Ascending aorta (tissue), 2 donors: ENCODE results near the gene RTKN2. TPM values are rescaled to one million over a fixed set of nuclear protein-coding genes. Genes with fewer than 3 reads are reported as not detected.

ENCODE experiments used
- DNase-seq, 2 donors: peaks; one replicate each; pipeline ENCODE4 v3.0.0-alpha.2; 2019; ENCODE audit warnings: low spot score in 2 of 2
- H3K27ac ChIP-seq, 2 donors: fragments of 200-600 bp; sonication (generic); one replicate each; pipeline ENCODE4 v1.5.1; 2016 to 2017; ENCODE audit warnings: mild to moderate bottlenecking in 1 of 2
- H3K27me3 ChIP-seq: fragments of 200-600 bp; sonication (generic); one replicate; pipeline ENCODE4 v1.5.1; 2017
- H3K36me3 ChIP-seq, 2 donors: fragments of 200-600 bp; sonication (generic); one replicate each; pipeline ENCODE4 v1.5.1; 2016
- H3K4me1 ChIP-seq, 2 donors: fragments of 200-600 bp; sonication (generic); one replicate each; pipeline ENCODE4 v1.5.1; 2016 to 2017; ENCODE audit warnings: mild to moderate bottlenecking in 1 of 2
- H3K4me3 ChIP-seq, 2 donors: fragments of 200-600 bp; sonication (generic); one replicate each; pipeline ENCODE4 v1.5.1; 2016 to 2017; ENCODE audit warnings: mild to moderate bottlenecking in 1 of 2
- H3K9me3 ChIP-seq, 2 donors: fragments of 200-600 bp; sonication (generic); one replicate each; pipeline ENCODE4 v1.5.1; 2016
- intact Hi-C: fragments of 100-400 bp; cut with DNase I; formaldehyde crosslinking; loops from one replicate; pipeline ENCODE4 v1.15.1; 2023
- total RNA-seq: library from RNA; depleted of rRNA; stranded (reverse); fragments of >200 nt; gene quantifications from one replicate; pipeline ENCODE4 v1.1.0, GENCODE V29; 2016
- TF ChIP-seq, protein P1 (sequence below), 3 experiments: fragments of 200-600 bp in 2 of 3; fragments of 450-650 bp in 1 of 3; sonication (generic) in 2 of 3; IDR thresholded peaks; one replicate each; pipeline ENCODE4 v1.5.1; 2016 to 2019; ENCODE audit warnings: antibody characterized with exemption in 3 of 3, mild to moderate bottlenecking in 1 of 3, moderate library complexity in 1 of 3

The RTKN2 gene
- total RNA-seq, 1 donor from 2014 or later: not detected

DNA sequence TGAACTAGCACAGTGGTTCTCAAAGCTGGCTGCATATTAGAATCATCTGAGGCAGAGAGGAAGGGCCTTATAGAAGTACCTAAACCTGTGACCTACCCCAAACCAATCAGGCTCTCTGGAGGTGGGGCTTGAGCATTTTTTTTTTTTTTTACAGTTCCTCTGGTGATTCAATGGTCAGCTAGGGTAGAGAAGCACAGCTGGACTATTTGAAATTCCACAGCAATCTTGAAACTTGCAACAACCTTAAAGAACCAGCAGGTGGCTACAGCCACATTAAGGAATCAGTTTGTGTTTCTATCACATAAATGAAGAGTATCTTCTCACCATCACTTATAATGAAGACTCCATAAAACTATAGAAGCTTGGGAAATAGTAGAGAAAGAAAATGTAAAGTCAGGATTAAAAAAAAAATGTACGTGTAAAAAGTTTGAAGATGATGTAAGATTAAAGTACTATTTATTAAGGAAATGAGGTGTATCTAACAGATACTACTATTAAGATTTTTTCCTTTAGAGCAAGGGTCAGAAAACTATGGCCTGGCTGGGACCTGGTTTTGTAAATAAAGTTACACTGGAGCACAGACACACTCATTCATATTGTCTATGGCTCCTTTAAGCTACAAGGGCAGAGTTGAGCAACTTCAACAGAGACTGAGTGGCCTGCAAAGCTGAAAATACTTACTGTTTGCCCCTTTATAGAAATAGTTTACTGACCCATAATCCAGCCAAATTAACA lies 3.8 kb downstream of the RTKN2 start:
- no peaks in the 10 kb centered on the region for H3K9me3 ChIP-seq
- DNase-seq: no peak
- intact Hi-C loops: loop anchor here (5.0 to 10.0 kb wide), 3 partner anchors 102 to 550 kb away; partner anchors contain the start of gene EGR2
- H3K27ac ChIP-seq: no peak overlapping the region
- H3K27me3 ChIP-seq: no peaks in the 10 kb centered on the region
- H3K4me3 ChIP-seq: no peak overlapping the region
- H3K4me1 ChIP-seq: peaks cover 0 to 6% of the 10 kb centered on the region in 2 donors
- TF ChIP-seq, protein P1, sequence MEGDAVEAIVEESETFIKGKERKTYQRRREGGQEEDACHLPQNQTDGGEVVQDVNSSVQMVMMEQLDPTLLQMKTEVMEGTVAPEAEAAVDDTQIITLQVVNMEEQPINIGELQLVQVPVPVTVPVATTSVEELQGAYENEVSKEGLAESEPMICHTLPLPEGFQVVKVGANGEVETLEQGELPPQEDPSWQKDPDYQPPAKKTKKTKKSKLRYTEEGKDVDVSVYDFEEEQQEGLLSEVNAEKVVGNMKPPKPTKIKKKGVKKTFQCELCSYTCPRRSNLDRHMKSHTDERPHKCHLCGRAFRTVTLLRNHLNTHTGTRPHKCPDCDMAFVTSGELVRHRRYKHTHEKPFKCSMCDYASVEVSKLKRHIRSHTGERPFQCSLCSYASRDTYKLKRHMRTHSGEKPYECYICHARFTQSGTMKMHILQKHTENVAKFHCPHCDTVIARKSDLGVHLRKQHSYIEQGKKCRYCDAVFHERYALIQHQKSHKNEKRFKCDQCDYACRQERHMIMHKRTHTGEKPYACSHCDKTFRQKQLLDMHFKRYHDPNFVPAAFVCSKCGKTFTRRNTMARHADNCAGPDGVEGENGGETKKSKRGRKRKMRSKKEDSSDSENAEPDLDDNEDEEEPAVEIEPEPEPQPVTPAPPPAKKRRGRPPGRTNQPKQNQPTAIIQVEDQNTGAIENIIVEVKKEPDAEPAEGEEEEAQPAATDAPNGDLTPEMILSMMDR (IDR thresholded peaks at IDR 0.05): peak; percentile 27 to 64 (median 53)
- no peaks in the 10 kb centered on the region for H3K36me3 ChIP-seq

DNA sequence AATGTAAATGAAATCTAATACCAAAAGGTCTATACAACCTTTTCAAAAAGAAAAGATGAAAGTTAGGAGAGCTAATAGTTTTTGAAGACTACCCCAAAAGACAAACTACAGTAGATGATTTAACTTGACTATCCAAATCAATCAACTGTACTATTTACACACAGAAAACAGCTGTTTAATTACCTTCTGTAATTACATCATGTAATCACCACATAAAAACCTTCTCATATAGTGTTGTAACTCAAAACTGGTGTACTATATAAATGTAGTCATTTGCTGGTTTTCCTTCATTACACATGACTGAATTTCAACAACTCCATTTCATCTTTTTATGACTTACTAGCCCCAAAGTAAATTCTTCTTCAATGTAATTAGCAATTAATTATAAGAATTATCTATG lies 4.5 kb downstream of the RTKN2 start:
- H3K27ac ChIP-seq: no peak overlapping the region
- intact Hi-C loops: loop anchor here (10.0 kb wide), 2 partner anchors 171 to 551 kb away; partner anchors contain the start of gene EGR2
- no peaks in the 10 kb centered on the region for H3K9me3 ChIP-seq
- peaks cover 0 to 6% of the 10 kb centered on the region in 2 donors for H3K4me1 ChIP-seq
- no peak for DNase-seq
- no peaks in the 10 kb centered on the region for H3K27me3 ChIP-seq
- no peak overlapping the region for H3K4me3 ChIP-seq
- no peaks in the 10 kb centered on the region for H3K36me3 ChIP-seq
- TF ChIP-seq, protein P1 (IDR thresholded peaks at IDR 0.05): no peak

DNA sequence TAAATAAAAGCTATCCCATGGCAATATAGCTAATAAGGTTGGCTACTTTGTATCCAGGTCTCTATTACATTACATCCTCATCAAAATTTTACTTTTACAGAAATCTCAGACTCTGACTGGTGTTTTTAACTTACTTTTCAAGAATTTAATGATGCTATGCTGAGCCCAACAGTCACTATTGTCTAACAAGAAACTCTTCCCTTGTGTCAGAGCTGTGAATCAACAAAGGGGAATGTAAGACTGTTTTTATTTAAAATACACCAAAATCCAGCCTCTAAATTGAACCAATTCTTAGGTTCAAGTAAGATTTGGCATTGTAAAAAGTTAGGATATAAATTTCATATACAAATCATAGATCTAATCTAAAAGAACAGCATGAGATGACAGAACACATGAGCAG lies 7.0 kb downstream of the RTKN2 start:
- intact Hi-C loops: loop anchor here (10.0 kb wide), 2 partner anchors 173 to 553 kb away; partner anchors contain the start of gene EGR2
- no peak for DNase-seq

DNA sequence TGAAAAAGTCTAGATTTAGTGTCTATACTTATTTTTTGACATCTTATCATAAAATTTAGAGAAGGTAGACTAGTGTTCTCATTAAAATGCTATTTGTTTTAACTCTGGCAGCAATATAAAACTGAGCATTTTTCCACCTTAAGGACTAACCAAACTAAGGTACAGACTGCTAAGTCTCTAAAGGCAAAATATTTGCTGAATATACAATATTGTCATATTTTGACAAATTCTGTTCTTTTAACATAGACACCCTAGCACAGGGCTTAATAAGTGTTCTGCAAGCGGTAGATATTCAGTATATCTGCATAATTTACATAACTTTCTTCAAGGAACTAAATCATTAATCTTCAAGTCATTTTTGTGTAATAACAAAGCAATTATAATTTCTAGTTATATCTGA lies 8.6 kb downstream of the RTKN2 start:
- TF ChIP-seq, protein P1 (IDR thresholded peaks at IDR 0.05): no peak
- H3K27ac ChIP-seq: no peak overlapping the region
- intact Hi-C loops: loop anchor here (10.0 kb wide), 2 partner anchors 175 to 555 kb away; partner anchors contain the start of gene EGR2
- no peak overlapping the region for H3K4me3 ChIP-seq
- no peaks in the 10 kb centered on the region for H3K9me3 ChIP-seq
- no peaks in the 10 kb centered on the region for H3K27me3 ChIP-seq
- DNase-seq: no peak
- H3K36me3 ChIP-seq: no peaks in the 10 kb centered on the region
- no peaks in the 10 kb centered on the region for H3K4me1 ChIP-seq

More for the DNA sequence above, 7.0 kb downstream of the RTKN2 start:
- Histone ChIP-seq H3K4me1 (no peaks in the 10 kb centered on the region), H3K36me3 (no peaks in the 10 kb centered on the region), H3K9me3 (no peaks in the 10 kb centered on the region), H3K27me3 (no peaks in the 10 kb centered on the region), H3K27ac (no peak overlapping the region), H3K4me3 (no peak overlapping the region)
- TF ChIP-seq, protein P1 (IDR thresholded peaks at IDR 0.05): no peak

DNA sequence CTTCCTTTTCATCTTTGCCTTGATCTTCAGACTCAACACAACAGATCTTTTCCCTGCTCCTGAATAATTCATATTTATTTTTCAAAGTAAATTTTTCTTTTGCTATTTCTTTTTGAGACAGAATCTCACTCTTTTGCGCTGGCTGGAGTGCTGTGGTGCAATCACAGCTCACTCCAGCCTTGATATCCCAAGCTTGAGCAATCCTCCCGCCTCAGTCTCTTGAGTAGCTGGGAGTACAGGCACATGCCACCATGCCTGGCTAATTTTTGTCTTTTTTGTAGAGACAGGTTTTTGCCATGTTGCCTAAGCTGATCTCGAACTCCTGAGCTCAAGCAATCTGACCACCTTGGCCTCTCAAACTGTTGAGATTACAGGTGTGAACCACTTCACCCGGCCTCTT lies 9.2 kb downstream of the RTKN2 start:
- no peak for DNase-seq
- Histone ChIP-seq H3K27me3 (no peaks in the 10 kb centered on the region), H3K9me3 (no peaks in the 10 kb centered on the region), H3K27ac (no peak overlapping the region), H3K4me1 (no peaks in the 10 kb centered on the region), H3K4me3 (no peak overlapping the region), H3K36me3 (no peaks in the 10 kb centered on the region)
- intact Hi-C loops: no loop called here
- TF ChIP-seq, protein P1 (IDR thresholded peaks at IDR 0.05): no peak
